Effector memory CD4-positive, alpha-beta T cell (primary cell): Measurements from ENCODE around the gene ARMH1.

ENCODE experiments used
- DNase-seq, 3 donors: peaks; one replicate each; pipeline ENCODE4 v3.0.0-alpha.2; 2020
- H3K27ac ChIP-seq: 2 replicates; pipeline ENCODE4 v1.7.0; 2013; ENCODE audit warnings: mild to moderate bottlenecking, low read length, moderate library complexity; ENCODE audit not compliant: insufficient read depth, poor library complexity, severe bottlenecking
- H3K27me3 ChIP-seq: replicated peaks from 2 replicates; pipeline ENCODE4 v1.7.0; 2013; ENCODE audit warnings: mild to moderate bottlenecking, low read length; ENCODE audit not compliant: insufficient read depth, control insufficient read depth, poor library complexity, severe bottlenecking
- H3K36me3 ChIP-seq: 2 replicates; pipeline ENCODE4 v1.7.0; 2013; ENCODE audit warnings: mild to moderate bottlenecking, low read length, moderate library complexity; ENCODE audit not compliant: control insufficient read depth, insufficient read depth
- H3K4me1 ChIP-seq: 2 replicates; pipeline ENCODE4 v1.7.0; 2013; ENCODE audit warnings: low read length, mild to moderate bottlenecking; ENCODE audit not compliant: control insufficient read depth, insufficient read depth, poor library complexity, severe bottlenecking
- H3K4me3 ChIP-seq: 2 replicates; pipeline ENCODE4 v1.7.0; 2013; ENCODE audit warnings: low read length, low read depth, mild to moderate bottlenecking; ENCODE audit not compliant: insufficient read depth, poor library complexity, severe bottlenecking
- H3K9me3 ChIP-seq: 2 replicates; pipeline ENCODE4 v1.7.0; 2013; ENCODE audit warnings: mild to moderate bottlenecking, low read length, moderate library complexity; ENCODE audit not compliant: control insufficient read depth

Gene ARMH1

DNA sequence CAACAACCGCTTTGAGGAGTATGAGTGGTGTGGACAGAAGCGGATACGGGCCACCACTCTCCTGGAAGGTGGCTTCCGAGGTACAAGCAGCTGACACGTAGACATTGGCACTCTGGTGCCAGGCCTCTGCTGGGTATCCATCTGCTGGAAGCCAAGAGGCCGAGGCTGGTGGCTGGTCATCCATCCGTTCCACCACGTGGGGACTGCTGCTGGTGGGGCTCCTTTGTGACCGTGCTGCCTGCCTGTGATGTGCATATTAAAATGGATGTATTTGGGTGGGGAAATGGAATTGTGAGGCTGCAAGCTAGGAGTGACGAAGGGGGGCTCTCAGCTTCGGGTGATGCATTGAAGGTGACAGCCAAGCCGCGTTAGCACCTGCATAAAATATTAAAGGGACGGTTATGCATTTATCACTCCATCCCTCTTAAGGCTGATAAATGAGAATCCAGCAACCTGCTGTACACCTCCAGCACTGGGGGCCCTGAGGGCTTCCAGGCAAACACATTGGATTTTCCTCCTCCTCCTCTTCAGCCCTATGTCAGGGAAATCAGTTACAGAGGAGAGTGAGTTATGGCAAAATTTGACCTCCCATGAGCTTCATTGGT lies 38.3 kb upstream of the ARMH1 start:
- Histone ChIP-seq H3K36me3 (peaks cover 80% of the 10 kb centered on the region), H3K27ac (no peak overlapping the region)

DNA sequence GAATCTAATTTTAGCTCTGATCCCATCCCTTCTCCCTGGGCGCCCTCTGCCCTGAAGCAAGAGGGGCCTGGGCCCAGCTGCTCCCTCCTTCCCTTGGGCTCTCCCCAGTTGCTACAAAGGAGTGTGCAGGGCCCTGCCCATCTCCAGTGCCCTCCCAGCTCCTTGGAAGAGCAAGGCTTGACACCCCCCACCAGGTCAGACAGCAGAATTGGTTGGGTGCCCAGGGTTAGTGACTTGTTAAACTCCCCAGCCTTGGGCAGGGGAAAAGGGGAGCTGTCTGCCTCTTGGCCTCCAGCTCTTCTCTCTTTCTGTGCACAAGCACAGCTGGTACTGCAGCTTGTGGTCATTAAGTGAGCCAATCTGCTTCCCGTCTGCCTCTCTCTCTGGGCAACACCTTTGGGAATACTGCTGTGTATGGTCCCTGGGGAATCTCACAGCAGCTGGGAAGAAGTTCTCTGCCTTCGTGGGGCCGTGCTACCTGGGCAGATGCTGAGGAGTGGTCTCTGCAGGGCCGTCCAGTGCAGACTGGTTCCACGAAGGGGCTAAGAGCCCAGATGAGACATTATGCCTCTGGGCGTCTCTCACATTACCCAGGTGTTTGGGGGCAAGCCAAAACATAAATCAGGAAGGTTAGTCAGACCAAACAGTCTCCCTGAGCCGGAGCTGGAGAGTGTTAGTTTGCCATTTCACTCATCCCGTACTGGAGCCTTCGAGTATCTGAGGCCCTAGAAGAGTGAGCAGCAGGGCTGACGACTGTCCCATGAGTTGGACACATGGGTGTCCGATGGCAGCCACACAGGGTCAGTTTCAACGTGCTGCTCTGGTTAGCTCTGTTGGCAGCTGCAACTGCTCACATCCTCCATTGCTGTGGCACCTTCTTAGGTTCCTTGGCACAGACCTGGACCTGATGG lies 37.6 kb upstream of the ARMH1 start:
- H3K9me3 ChIP-seq, result no peaks in the 10 kb centered on the region
- peaks cover 8% of the 10 kb centered on the region for H3K4me1 ChIP-seq
- DNase-seq, result no peak
- no peak overlapping the region for H3K27ac ChIP-seq
- no peak overlapping the region for H3K4me3 ChIP-seq
- no peaks in the 10 kb centered on the region for H3K27me3 ChIP-seq
- H3K36me3 ChIP-seq, result peaks cover 87% of the 10 kb centered on the region

More for the DNA sequence above, 38.3 kb upstream of the ARMH1 start:
- DNase-seq, result no peak
- no peaks in the 10 kb centered on the region for H3K9me3 ChIP-seq
- H3K4me1 ChIP-seq, result peaks cover 12% of the 10 kb centered on the region
- no peaks in the 10 kb centered on the region for H3K27me3 ChIP-seq
- H3K4me3 ChIP-seq, result no peak overlapping the region

DNA sequence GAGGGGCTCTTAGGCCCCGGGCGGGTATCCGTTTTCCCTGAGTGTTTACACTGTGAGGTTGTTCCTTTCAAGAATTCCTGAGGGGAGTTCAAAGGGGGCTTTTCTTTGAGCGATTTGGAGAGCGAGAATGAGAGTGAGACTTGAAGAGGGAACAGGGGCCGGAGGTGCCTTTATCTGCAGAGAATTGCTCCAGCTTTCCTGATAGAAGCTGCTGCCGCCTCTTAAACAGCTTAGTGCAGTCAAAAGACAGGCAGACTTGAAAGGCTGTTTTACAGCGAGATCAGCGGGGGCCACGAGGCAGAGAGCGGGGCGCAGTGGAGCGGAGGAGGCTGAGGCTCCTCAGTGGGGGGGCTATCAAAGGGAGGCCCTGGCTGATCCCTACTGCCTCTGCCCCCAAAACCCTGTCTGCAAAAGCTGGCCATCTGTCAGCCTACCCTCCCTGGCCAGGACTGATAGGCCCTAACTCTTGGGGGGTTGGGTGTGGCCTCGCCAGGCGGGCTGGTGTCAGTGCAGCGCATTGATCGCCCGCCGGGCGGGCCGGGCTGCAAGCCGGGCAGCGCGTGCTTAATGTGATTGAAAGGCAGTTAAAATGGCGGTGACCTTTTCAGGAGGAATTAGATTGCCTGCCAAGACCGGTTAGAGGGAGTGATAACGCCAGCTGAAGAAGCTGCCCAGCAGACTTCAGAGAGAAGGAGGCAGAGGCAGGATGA lies 36.7 kb upstream of the ARMH1 start:
- H3K36me3 ChIP-seq, result peaks cover 96% of the 10 kb centered on the region
- H3K4me3 ChIP-seq, result no peak overlapping the region
- H3K27ac ChIP-seq, result no peak overlapping the region
- H3K4me1 ChIP-seq, result peaks cover 2% of the 10 kb centered on the region
- no peak for DNase-seq
- no peaks in the 10 kb centered on the region for H3K9me3 ChIP-seq
- H3K27me3 ChIP-seq, result no peaks in the 10 kb centered on the region

DNA sequence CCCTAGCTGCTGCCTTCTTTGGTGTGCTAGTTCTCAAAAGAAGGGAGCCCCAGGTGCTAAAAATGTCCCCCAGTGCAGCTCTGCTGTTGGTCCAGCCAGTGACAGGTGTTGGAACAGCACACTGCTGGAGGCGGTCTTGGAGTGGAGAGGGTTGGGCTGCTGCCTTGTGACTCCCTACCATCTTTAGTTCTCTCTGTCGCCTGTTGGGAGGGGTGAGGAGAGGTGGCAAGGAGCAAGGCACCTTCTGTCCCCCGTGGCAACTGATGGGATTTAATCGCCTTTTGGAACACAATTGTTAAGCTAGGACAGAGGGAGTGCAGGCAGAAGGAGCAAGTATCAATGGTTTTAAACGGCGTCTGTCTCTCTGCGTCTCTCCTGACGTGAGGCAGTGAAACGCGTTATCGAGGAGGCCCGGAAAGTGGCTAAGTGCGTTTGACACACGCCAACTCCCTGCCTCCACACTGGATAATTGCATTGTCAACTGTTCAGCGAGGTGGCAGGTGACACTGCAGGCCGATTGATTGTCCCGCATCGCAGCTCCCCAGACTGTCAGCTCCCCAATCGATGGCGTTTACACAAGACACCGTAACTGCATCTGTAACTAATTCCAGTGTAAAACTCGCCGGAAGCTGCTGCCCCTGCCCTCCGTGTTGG lies 34.2 kb upstream of the ARMH1 start:
- Histone ChIP-seq H3K4me3 (no peak overlapping the region), H3K9me3 (no peaks in the 10 kb centered on the region)

DNA sequence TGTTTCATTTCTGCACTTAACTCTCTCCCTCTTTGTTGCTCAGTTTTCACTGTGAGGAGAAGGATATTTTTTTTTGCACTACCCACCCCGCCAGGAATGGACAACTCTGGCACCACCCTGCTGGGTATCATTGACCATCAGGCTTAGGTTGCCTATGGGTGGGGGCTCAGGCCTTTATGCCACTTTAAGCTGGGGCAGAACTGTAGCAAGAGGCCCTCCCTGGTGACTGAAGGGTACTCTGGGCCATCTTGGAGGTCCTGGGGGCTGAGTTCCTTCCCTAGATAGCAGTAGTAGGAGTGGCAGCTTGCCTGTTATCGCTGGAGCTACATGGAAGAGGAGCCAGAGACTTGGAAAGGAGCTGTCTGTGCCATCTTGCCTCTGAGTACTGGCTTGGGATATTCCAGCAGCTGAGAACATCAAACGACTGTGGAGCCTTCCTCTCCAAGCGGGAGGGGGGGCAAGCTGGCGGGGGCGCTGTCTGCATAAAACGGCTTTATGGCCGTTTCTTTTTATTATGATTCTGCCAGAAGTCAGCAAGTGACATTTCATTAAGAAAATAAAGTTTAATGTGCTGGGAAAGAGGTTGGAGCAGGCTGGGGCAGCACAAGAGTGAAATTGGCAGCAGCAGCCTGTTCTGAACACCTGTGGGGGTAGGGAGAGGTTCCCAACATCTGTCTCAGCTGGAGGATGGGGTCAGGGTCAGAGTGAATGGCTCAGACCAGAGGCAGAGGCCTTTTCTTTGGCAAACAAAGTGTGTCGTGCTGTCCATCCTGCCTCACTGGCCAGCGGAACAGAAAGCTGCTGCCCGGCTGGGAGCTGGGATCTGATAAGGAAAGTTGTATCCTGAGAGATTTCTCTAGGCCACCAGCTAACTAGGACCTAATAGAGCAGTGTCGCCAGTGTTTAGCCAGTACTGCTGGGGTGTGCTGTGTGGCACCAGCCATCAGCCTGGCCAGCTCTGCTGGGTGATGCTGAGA lies 33.1 kb upstream of the ARMH1 start:
- no peaks in the 10 kb centered on the region for H3K4me1 ChIP-seq
- H3K9me3 ChIP-seq, result no peaks in the 10 kb centered on the region
- H3K27me3 ChIP-seq, result no peaks in the 10 kb centered on the region
- no peak overlapping the region for H3K27ac ChIP-seq
- H3K4me3 ChIP-seq, result no peak overlapping the region
- peaks cover 97% of the 10 kb centered on the region for H3K36me3 ChIP-seq
- DNase-seq, result no peak

More for the DNA sequence above, 34.2 kb upstream of the ARMH1 start:
- Histone ChIP-seq H3K36me3 (peaks cover 97% of the 10 kb centered on the region), H3K4me1 (no peaks in the 10 kb centered on the region), H3K27ac (no peak overlapping the region), H3K27me3 (no peaks in the 10 kb centered on the region)
- no peak for DNase-seq

DNA sequence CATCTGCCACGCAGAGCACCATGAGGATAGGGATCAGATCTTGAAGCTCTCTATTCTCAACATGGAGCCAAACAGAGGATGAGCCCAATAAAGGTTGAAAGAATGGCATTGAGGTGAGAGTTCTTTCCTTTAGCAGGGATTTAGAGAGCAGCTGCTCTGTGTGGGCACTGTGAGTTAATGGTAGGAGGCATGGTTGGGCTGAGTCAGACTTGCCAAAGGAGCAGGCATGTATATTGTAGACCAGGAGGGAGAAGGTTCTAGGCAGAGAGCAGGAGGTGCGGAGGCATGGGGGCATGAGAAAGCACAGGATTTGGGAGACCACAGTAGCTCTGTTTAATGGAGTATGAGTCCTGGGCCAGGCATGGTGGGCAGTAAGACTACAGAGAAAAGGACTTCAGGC lies 32.3 kb upstream of the ARMH1 start:
- Histone ChIP-seq H3K27me3 (no peaks in the 10 kb centered on the region), H3K9me3 (no peaks in the 10 kb centered on the region), H3K4me1 (no peaks in the 10 kb centered on the region), H3K27ac (no peak overlapping the region), H3K36me3 (peaks cover 97% of the 10 kb centered on the region), H3K4me3 (no peak overlapping the region)
- no peak for DNase-seq

DNA sequence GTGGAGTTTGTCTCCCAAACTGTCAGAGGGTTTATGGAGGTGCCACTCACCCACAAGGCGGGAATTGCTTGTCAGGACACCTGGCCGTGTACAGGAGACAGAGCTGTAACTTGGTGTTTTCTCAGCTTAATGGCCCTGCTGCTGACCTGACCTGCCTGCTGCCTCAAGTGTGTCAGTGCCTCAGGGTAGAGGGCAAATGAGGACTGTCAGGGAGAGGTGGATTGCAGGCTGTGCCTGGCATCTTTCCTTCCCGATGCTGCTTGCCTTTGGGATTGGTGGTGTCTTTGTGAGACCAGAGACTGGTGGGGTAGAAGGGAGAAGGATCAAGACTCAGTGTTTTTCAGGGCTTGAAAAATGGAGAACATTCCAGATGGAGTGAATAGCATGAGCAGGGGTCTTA lies 31.6 kb upstream of the ARMH1 start:
- Histone ChIP-seq H3K36me3 (peaks cover 97% of the 10 kb centered on the region), H3K9me3 (no peaks in the 10 kb centered on the region), H3K27me3 (no peaks in the 10 kb centered on the region), H3K27ac (no peak overlapping the region), H3K4me3 (no peak overlapping the region), H3K4me1 (no peaks in the 10 kb centered on the region)
- DNase-seq, result no peak

DNA sequence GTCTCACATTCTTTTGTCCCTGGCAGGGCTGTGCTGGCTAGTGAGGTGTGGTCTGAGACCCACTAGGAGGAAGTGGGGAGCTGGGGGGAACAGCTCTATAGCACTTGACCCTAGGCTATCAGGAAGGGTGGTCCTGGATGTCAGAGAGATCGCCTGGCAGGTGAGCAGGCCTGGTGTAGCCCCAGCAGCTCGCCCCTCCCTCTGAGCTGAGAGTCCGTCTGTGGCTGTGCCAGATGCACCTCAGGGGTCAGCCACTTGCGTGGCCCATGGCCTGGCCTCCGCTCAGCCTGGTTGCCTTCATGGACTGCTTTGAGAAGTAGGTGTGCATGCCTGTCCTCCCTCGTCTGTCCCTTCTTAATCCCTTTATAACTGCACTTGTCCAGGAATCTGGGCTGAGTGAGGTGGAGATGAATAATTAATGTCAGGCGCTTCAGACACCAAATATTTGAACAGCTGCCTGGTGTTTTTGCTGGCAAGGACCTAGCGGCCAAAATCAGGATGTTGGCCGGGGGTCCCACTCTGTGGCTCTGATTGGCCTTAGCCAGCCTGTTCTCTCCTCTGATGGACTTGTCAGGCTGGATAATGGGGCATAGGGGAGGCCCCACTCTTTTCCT lies 30.7 kb upstream of the ARMH1 start:
- Histone ChIP-seq H3K4me1 (no peaks in the 10 kb centered on the region), H3K4me3 (no peak overlapping the region), H3K27ac (no peak overlapping the region), H3K9me3 (no peaks in the 10 kb centered on the region), H3K36me3 (peaks cover 97% of the 10 kb centered on the region), H3K27me3 (no peaks in the 10 kb centered on the region)
- no peak for DNase-seq

DNA sequence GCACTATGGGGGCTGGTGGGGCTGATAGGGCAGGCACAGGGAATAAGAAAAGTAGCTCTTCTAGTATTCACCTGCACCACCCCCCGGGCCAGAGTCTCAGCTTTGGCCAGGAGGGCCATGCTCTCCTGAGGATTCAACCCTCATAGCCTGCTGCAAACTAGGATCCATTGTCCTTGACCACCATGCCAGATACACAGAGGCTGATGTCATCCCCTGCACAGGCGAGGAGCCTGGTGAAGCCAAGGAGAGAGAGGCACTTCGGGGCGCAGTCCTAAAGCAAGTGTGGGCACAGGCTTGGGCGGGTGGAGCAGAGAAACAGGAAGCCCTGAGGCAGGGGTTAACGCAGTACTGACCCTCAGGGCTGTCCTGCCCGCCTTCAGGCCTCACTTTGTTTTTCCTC lies 29.7 kb upstream of the ARMH1 start:
- H3K36me3 ChIP-seq, result peaks cover 97% of the 10 kb centered on the region
- H3K9me3 ChIP-seq, result no peaks in the 10 kb centered on the region

More for the DNA sequence above, 29.7 kb upstream of the ARMH1 start:
- no peaks in the 10 kb centered on the region for H3K27me3 ChIP-seq
- no peak overlapping the region for H3K27ac ChIP-seq
- H3K4me3 ChIP-seq, result no peak overlapping the region
- H3K4me1 ChIP-seq, result no peaks in the 10 kb centered on the region
- DNase-seq, result no peak
